Right atrium auricular region (tissue), 2 donors: ENCODE measurements around the gene FBXO48. TPM values are rescaled to one million over a fixed set of nuclear protein-coding genes. Genes with fewer than 3 reads are reported as not detected.

Experiments used
- DNase-seq: peaks from one replicate; pipeline ENCODE4 v3.0.0-alpha.2; 2019; ENCODE audit warnings: low spot score
- H3K27ac ChIP-seq, 2 donors: fragments of 200-600 bp; sonication (generic); 1 replicate in 1 of 2; 2 replicates in 1 of 2; pipeline ENCODE4 v1.5.1; 2016 to 2019
- H3K27me3 ChIP-seq, 2 donors: fragments of 200-600 bp; sonication (generic); one replicate each; pipeline versions ENCODE4 v1.5.1 to v1.6.0; 2017 to 2019
- H3K36me3 ChIP-seq: fragments of 200-600 bp; sonication (generic); one replicate; pipeline ENCODE4 v1.5.1; 2016
- H3K4me1 ChIP-seq, 2 donors: fragments of 200-600 bp; sonication (generic); one replicate each; pipeline versions ENCODE4 v1.5.1 to v1.6.0; 2017 to 2019
- H3K4me3 ChIP-seq, 2 donors: fragments of 200-600 bp; sonication (generic); 1 replicate in 1 of 2; 2 replicates in 1 of 2; pipeline ENCODE4 v1.5.1; 2017 to 2019; ENCODE audit warnings: mild to moderate bottlenecking in 1 of 2, moderate library complexity in 1 of 2
- H3K9me3 ChIP-seq, 2 donors: fragments of 200-600 bp; sonication (generic); one replicate each; pipeline ENCODE4 v1.5.1; 2019
- total RNA-seq, 2 donors: library from RNA; depleted of rRNA; stranded (reverse); fragments of >200 nt; gene quantifications; one replicate each; pipeline ENCODE4 v1.1.0, GENCODE V29; 2016
- TF ChIP-seq, protein P1 (sequence below), 2 donors: fragments of 200-600 bp; sonication (generic); IDR thresholded peaks; one replicate each; pipeline ENCODE4 v1.5.1; 2019; ENCODE audit warnings: antibody characterized with exemption in 2 of 2

Gene FBXO48
- total RNA-seq, 2 donors from 2014 or later = 0.33 to 0.67 TPM

- H3K27ac ChIP-seq = no peak overlapping the region
- TF ChIP-seq, protein P1, sequence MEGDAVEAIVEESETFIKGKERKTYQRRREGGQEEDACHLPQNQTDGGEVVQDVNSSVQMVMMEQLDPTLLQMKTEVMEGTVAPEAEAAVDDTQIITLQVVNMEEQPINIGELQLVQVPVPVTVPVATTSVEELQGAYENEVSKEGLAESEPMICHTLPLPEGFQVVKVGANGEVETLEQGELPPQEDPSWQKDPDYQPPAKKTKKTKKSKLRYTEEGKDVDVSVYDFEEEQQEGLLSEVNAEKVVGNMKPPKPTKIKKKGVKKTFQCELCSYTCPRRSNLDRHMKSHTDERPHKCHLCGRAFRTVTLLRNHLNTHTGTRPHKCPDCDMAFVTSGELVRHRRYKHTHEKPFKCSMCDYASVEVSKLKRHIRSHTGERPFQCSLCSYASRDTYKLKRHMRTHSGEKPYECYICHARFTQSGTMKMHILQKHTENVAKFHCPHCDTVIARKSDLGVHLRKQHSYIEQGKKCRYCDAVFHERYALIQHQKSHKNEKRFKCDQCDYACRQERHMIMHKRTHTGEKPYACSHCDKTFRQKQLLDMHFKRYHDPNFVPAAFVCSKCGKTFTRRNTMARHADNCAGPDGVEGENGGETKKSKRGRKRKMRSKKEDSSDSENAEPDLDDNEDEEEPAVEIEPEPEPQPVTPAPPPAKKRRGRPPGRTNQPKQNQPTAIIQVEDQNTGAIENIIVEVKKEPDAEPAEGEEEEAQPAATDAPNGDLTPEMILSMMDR (IDR thresholded peaks at IDR 0.05) = no peak
- no peaks in the 10 kb centered on the region for H3K36me3 ChIP-seq
- H3K4me1 ChIP-seq = no peaks in the 10 kb centered on the region
- no peak overlapping the region for H3K4me3 ChIP-seq
- H3K9me3 ChIP-seq = no peaks in the 10 kb centered on the region
- no peaks in the 10 kb centered on the region for H3K27me3 ChIP-seq
- DNase-seq = no peak
Observed at GRCh38 chr2:68506170-68506569, 39.1 kb upstream of the FBXO48 start.

- H3K4me3 ChIP-seq = no peak overlapping the region
- no peaks in the 10 kb centered on the region for H3K4me1 ChIP-seq
- no peaks in the 10 kb centered on the region for H3K27me3 ChIP-seq
- TF ChIP-seq, protein P1 (IDR thresholded peaks at IDR 0.05) = no peak
- H3K27ac ChIP-seq = no peak overlapping the region
- DNase-seq = no peak
- no peaks in the 10 kb centered on the region for H3K9me3 ChIP-seq
- H3K36me3 ChIP-seq = no peaks in the 10 kb centered on the region
Observed at GRCh38 chr2:68505603-68506159, 38.6 kb upstream of the FBXO48 start.

- TF ChIP-seq, protein P1 (IDR thresholded peaks at IDR 0.05) = no peak
- no peak for DNase-seq
Observed at GRCh38 chr2:68501768-68502167, 34.7 kb upstream of the FBXO48 start.

GRCh38 chr2:68500649-68501048, 33.6 kb upstream of the FBXO48 start:
- Histone ChIP-seq H3K27ac (no peak overlapping the region), H3K4me1 (no peaks in the 10 kb centered on the region), H3K36me3 (no peaks in the 10 kb centered on the region), H3K4me3 (no peak overlapping the region), H3K9me3 (peaks cover 0 to 13% of the 10 kb centered on the region in 2 donors), H3K27me3 (no peaks in the 10 kb centered on the region)
- DNase-seq = no peak
- TF ChIP-seq, protein P1 (IDR thresholded peaks at IDR 0.05) = no peak

More at GRCh38 chr2:68501768-68502167, 34.7 kb upstream of the FBXO48 start:
- Histone ChIP-seq H3K9me3 (peaks cover 0 to 2% of the 10 kb centered on the region in 2 donors), H3K4me1 (no peaks in the 10 kb centered on the region), H3K27ac (no peak overlapping the region), H3K27me3 (no peaks in the 10 kb centered on the region), H3K36me3 (no peaks in the 10 kb centered on the region), H3K4me3 (no peak overlapping the region)

DNA sequence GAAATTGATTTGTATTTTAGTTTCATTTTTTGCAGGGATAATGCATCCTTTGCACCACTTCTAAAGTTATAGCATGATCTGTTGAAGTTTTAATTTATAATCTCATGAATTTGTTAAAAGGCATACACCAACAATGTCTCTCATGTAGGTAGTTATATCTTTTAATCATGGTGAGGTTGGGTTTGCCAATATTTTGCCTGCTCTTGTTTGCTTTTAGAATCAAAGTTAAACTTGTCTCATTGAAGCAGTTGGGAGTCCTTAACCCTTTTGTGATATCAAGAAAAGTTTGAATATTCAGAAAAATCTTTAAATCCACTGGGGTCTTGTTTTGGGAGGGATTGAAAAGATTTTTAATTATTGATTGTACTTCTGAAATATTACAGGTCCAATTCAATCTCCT, 32.0 kb upstream of the FBXO48 start:
- H3K4me1 ChIP-seq = no peaks in the 10 kb centered on the region
- H3K36me3 ChIP-seq = no peaks in the 10 kb centered on the region
- H3K9me3 ChIP-seq = peaks cover 0 to 16% of the 10 kb centered on the region in 2 donors
- no peak overlapping the region for H3K4me3 ChIP-seq
- DNase-seq = no peak
- no peak overlapping the region for H3K27ac ChIP-seq
- TF ChIP-seq, protein P1 (IDR thresholded peaks at IDR 0.05) = no peak
- H3K27me3 ChIP-seq = no peaks in the 10 kb centered on the region

DNA sequence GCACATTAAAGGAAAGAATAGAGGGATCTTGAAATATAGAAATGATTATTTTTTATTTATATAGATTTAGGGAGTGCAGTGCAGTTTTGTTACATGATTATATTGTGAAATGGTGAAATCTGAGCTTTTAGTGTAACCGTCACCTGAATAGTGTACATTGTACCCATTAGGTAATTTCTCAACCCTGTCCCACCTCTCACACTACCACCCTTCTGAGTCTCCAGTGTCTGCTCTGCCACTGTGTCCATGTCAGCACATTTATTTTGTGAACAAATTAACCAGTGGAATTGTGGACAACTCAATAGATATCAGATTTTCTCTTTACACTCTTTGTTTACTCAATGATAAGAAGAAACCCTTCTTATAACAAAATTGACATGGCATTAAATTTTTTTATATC, 24.5 kb upstream of the FBXO48 start:
- Histone ChIP-seq H3K27me3 (no peaks in the 10 kb centered on the region), H3K27ac (no peak overlapping the region), H3K9me3 (peaks cover 0 to 12% of the 10 kb centered on the region in 2 donors), H3K4me1 (no peaks in the 10 kb centered on the region), H3K36me3 (no peaks in the 10 kb centered on the region), H3K4me3 (no peak overlapping the region)
- TF ChIP-seq, protein P1 (IDR thresholded peaks at IDR 0.05) = no peak
- DNase-seq = no peak
